HepG2 (cell line): Measurements from ENCODE around the gene KCTD13. TPM values are rescaled to one million over a fixed set of nuclear protein-coding genes. Genes with fewer than 3 reads are reported as not detected.

Experiments used
- ARNTL ChIP-seq: sonication (generic); formaldehyde crosslinking; IDR thresholded peaks from 2 replicates; pipeline ENCODE4 v1.4.0; 2020; ENCODE audit warnings: mild to moderate bottlenecking, missing genetic modification reagents
- ATF7 ChIP-seq, 2 experiments: fragments of 450-650 bp in 1 of 2; sonication (generic) in 1 of 2; formaldehyde crosslinking in 1 of 2; IDR thresholded peaks; 2 replicates each; pipeline versions ENCODE4 v1.4.0 to v1.6.1; 2016 to 2020; ENCODE audit warnings: antibody characterized with exemption in 1 of 2, mild to moderate bottlenecking in 1 of 2, missing genetic modification reagents in 1 of 2
- CBX2 ChIP-seq, 2 experiments: fragments of 200-600 bp in 1 of 2; sonication (generic); formaldehyde crosslinking in 1 of 2; IDR thresholded peaks; 2 replicates each; pipeline versions ENCODE4 v1.7.0 to v1.8.1; 2018 to 2022; ENCODE audit warnings: low read depth in 2 of 2, low read length in 1 of 2, mild to moderate bottlenecking in 1 of 2, missing genetic modification reagents in 1 of 2
- KMT2A ChIP-seq: sonication (generic); formaldehyde crosslinking; IDR thresholded peaks from 2 replicates; pipeline ENCODE4 v1.4.0; 2020; ENCODE audit warnings: missing genetic modification reagents
- MAFG ChIP-seq: sonication (generic); formaldehyde crosslinking; IDR thresholded peaks from 2 replicates; pipeline ENCODE4 v1.5.1; 2020; ENCODE audit warnings: mild to moderate bottlenecking, missing genetic modification reagents
- RARA ChIP-seq: IDR thresholded peaks from 2 replicates; pipeline ENCODE4 v1.6.1; 2016; ENCODE audit warnings: missing genetic modification reagents, missing compliant biosample characterization
- STAG1 ChIP-seq: sonication (generic); formaldehyde crosslinking; IDR thresholded peaks from 2 replicates; pipeline ENCODE4 v1.4.0; 2020; ENCODE audit warnings: missing genetic modification reagents
- TFAP4 ChIP-seq: sonication (generic); IDR thresholded peaks from 2 replicates; pipeline ENCODE4 v1.6.1; 2016; ENCODE audit warnings: low read depth, borderline replicate concordance
- ZBTB44 ChIP-seq: sonication (generic); formaldehyde crosslinking; IDR thresholded peaks from 2 replicates; pipeline ENCODE4 v1.4.0; 2020; ENCODE audit warnings: missing genetic modification reagents
- ZFYVE20 ChIP-seq: sonication (generic); formaldehyde crosslinking; IDR thresholded peaks from 2 replicates; pipeline ENCODE4 v1.8.0; 2023; ENCODE audit warnings: low read depth, mild to moderate bottlenecking, moderate library complexity, missing genetic modification reagents, borderline replicate concordance
- ZHX1 ChIP-seq: sonication (generic); formaldehyde crosslinking; IDR thresholded peaks from 2 replicates; pipeline ENCODE4 v1.8.1; 2022; ENCODE audit warnings: low read depth, mild to moderate bottlenecking, missing genetic modification reagents
- ZMAT5 ChIP-seq: sonication (generic); formaldehyde crosslinking; IDR thresholded peaks from 2 replicates; pipeline ENCODE4 v1.5.0; 2020; ENCODE audit warnings: mild to moderate bottlenecking, low read depth, missing genetic modification reagents, borderline replicate concordance
- ZNF260 ChIP-seq: sonication (generic); formaldehyde crosslinking; IDR thresholded peaks from 2 replicates; pipeline ENCODE4 v1.4.0; 2020; ENCODE audit warnings: missing genetic modification reagents, low read depth, mild to moderate bottlenecking, borderline replicate concordance
- ZNF317 ChIP-seq: sonication (generic); formaldehyde crosslinking; IDR thresholded peaks from 2 replicates; pipeline ENCODE4 v1.5.0; 2020; ENCODE audit warnings: mild to moderate bottlenecking, missing genetic modification reagents
- ZNF543 ChIP-seq: sonication (generic); formaldehyde crosslinking; IDR thresholded peaks from 2 replicates; pipeline ENCODE4 v1.4.0; 2020; ENCODE audit warnings: mild to moderate bottlenecking, missing genetic modification reagents
- ZNF609 ChIP-seq: sonication (generic); formaldehyde crosslinking; IDR thresholded peaks from 2 replicates; pipeline ENCODE4 v1.4.0; 2020; ENCODE audit warnings: mild to moderate bottlenecking, missing genetic modification reagents, borderline replicate concordance
- polyA plus RNA-seq, 8 experiments: library from polyadenylated mRNA; depleted of rRNA in 3 of 8; stranded (reverse) in 7 of 8; unstranded in 1 of 8; fragments of >200 nt; fragmentation: Illumina TruSeq in 4 of 8; extraction: Trizol in 4 of 8; gene quantifications; 2 replicates each; pipeline versions ENCODE4 v1.2.1 to v1.2.3, GENCODE V29; 2011 to 2016; ENCODE audit warnings: low read depth in 4 of 8, missing spikeins in 1 of 8, mixed read lengths in 1 of 8; ENCODE audit not compliant: insufficient read depth in 1 of 8
- total RNA-seq, 5 experiments: library from RNA; depleted of rRNA; stranded (reverse); fragments of >200 nt; fragmentation: Illumina TruSeq; extraction: Trizol; gene quantifications; 2 replicates each; pipeline ENCODE4 v1.2.3, GENCODE V29; 2016; ENCODE audit warnings: low read depth in 1 of 5

KCTD13 gene
- total and polyA plus RNA-seq, 2 of the 13 experiments (the other 11 are each of a cell fraction or from before 2014, with no cell fraction given), result 6.3 to 14.7 TPM

GRCh38 chr16:29862884-29863668 is 63.0 kb downstream of the KCTD13 start, which contains the start of gene CDIPT (continued):
- peak; percentile 62 for TF ChIP-seq ZBTB44
- peak; percentile 84 for TF ChIP-seq ZNF317
- TF ChIP-seq ZNF260 (CRISPR knock-in tag), result no peak
- TF ChIP-seq ZFYVE20 (CRISPR knock-in tag), result no peak
- TF ChIP-seq ZMAT5, result no peak
- peak; percentile 74 for TF ChIP-seq TFAP4
- no peak for TF ChIP-seq RARA (CRISPR knock-in tag)
- TF ChIP-seq ZNF609 (CRISPR knock-in tag), result no peak; the same call in 1 of the 2 replicates
- peak; percentile 96 for TF ChIP-seq ATF7 (IDR thresholded peaks at IDR 0.05)
- TF ChIP-seq ATF7 (CRISPR knock-in tag; IDR thresholded peaks at IDR 0.05), result peak; percentile 89
- peak; percentile 63 for TF ChIP-seq STAG1 (CRISPR knock-in tag)
- TF ChIP-seq CBX2 (IDR thresholded peaks at IDR 0.05; ENCODE audit: low read depth, low read length), result no peak
- TF ChIP-seq CBX2 (CRISPR knock-in tag; IDR thresholded peaks at IDR 0.05; ENCODE audit: low read depth), result no peak
- TF ChIP-seq ZHX1 (CRISPR knock-in tag), result no peak
- no peak for TF ChIP-seq ZNF543 (CRISPR knock-in tag)
- peak; percentile 31; the same call in 1 of the 2 replicates for TF ChIP-seq ARNTL
- no peak for TF ChIP-seq MAFG (CRISPR knock-in tag)
- peak; percentile 87; the same call in 1 of the 2 replicates for TF ChIP-seq KMT2A (CRISPR knock-in tag)
